Right lobe of liver (tissue), 6 donors: ENCODE data around the gene SGTA. TPM values are rescaled to one million over a fixed set of nuclear protein-coding genes. Genes with fewer than 3 reads are reported as not detected.

Experiments used
- ATAC-seq, 4 donors: fragments of 200-7000 bp; cut with Tn5 transposase; one replicate each; pipeline ENCODE4 v1.9.1; 2020; ENCODE audit warnings: mild to moderate bottlenecking in 4 of 4, moderate library complexity in 4 of 4
- DNase-seq, 3 donors: peaks; one replicate each; pipeline ENCODE4 v3.0.0-alpha.2; 2020
- H3K27ac ChIP-seq, 3 donors: fragments of 200-600 bp; one replicate each; pipeline ENCODE4 v1.8.0; 2022
- H3K27me3 ChIP-seq, 2 donors: fragments of 200-600 bp; one replicate each; pipeline ENCODE4 v1.8.0; 2022
- H3K36me3 ChIP-seq, 4 donors: fragments of 200-600 bp; sonication (generic) in 1 of 4; one replicate each; pipeline versions ENCODE4 v1.5.1 to v1.8.0; 2017 to 2022; ENCODE audit warnings: control low read depth in 1 of 4
- H3K4me1 ChIP-seq, 4 donors: fragments of 200-600 bp; sonication (generic) in 1 of 4; one replicate each; pipeline versions ENCODE4 v1.5.1 to v1.8.0; 2017 to 2022; ENCODE audit warnings: control low read depth in 1 of 4
- H3K4me3 ChIP-seq, 3 donors: fragments of 200-600 bp; one replicate each; pipeline ENCODE4 v1.8.0; 2022
- H3K9me3 ChIP-seq, 4 donors: fragments of 200-600 bp; sonication (generic) in 1 of 4; one replicate each; pipeline versions ENCODE4 v1.5.1 to v1.8.0; 2017 to 2022; ENCODE audit warnings: control low read depth in 1 of 4
- CTCF ChIP-seq, 4 donors: fragments of 200-600 bp in 3 of 4; fragments of 450-650 bp in 1 of 4; IDR thresholded peaks; one replicate each; pipeline versions ENCODE4 v1.5.1 to v1.8.0; 2016 to 2022; ENCODE audit warnings: antibody characterized with exemption in 4 of 4, mild to moderate bottlenecking in 2 of 4
- POLR2A ChIP-seq: fragments of 450-650 bp; IDR thresholded peaks from one replicate; pipeline ENCODE4 v1.6.1; 2017; ENCODE audit warnings: antibody characterized with exemption, mild to moderate bottlenecking
- WGBS: methylation state at CpG from one replicate; pipeline ENCODE4 v1.1.6; 2018; ENCODE audit warnings: low coverage, low lambda C conversion rate; ENCODE audit not compliant: insufficient coverage; ENCODE audit errors: missing lambda C conversion rate; 5-methylcytosine and 5-hydroxymethylcytosine counted together
- intact Hi-C, 2 donors: fragments of 100-400 bp; cut with DNase I; formaldehyde crosslinking; loops; one replicate each; pipeline versions ENCODE4 v1.11.2 to v1.14.1; 2022
- total RNA-seq, 6 experiments: library from RNA; depleted of rRNA in 2 of 6; stranded (reverse); fragments of >200 nt in 2 of 6; fragmentation: NEBNext Ultra II Directional in 3 of 6; extraction: Animal tissue kit (Norgen Biotek cat#: 25700) in 3 of 6; gene quantifications; one replicate each; pipeline versions ENCODE4 v1.1.0 to v1.2.4, GENCODE V29; 2016 to 2023
- donor health status: DM: no; HTN: yes; CAD: no.
- donor health status: DM: no; HTN: no; CAD: no.
- donor health status: DM: no; HTN: no; CAD: no.
- donor health status: DM: no; HTN: yes; CAD: no.
- donor health status: DM: no; HTN: yes; CAD: no.

The SGTA gene
- total RNA-seq, 6 experiments from 2014 or later = 21.5 to 41.7 (median 23.7) TPM

- ATAC-seq (no peak), DNase-seq (no peak)
- Histone ChIP-seq H3K4me3 (no peak overlapping the region), H3K27me3 (no peaks in the 10 kb centered on the region), H3K4me1 (no peaks in the 10 kb centered on the region), H3K9me3 (no peaks in the 10 kb centered on the region), H3K36me3 (peaks cover 0 to 29% (median 1%) of the 10 kb centered on the region in 4 donors), H3K27ac (no peak overlapping the region)
- TF ChIP-seq POLR2A (no peak), CTCF (IDR thresholded peaks at IDR 0.05) (no peak)
- intact Hi-C loops = no loop called here
- WGBS = 85% methylated on average over 10 of the region's 27 CpGs
Observed at GRCh38 chr19:2804156-2805004, 21.3 kb upstream of the SGTA start.

GRCh38 chr19:2803486-2804155, 20.5 kb upstream of the SGTA start:
- no peak overlapping the region for H3K4me3 ChIP-seq
- no peak overlapping the region for H3K27ac ChIP-seq
- 95% methylated on average over 20 of the region's 29 CpGs for WGBS
- TF ChIP-seq POLR2A (no peak), CTCF (IDR thresholded peaks at IDR 0.05) (no peak)
- H3K36me3 ChIP-seq = peaks cover 0 to 22% (median 0%) of the 10 kb centered on the region in 4 donors
- no peaks in the 10 kb centered on the region for H3K9me3 ChIP-seq
- DNase-seq (no peak), ATAC-seq (no peak)
- H3K4me1 ChIP-seq = peaks cover 0 to under 1% (median 0%) of the 10 kb centered on the region in 4 donors
- H3K27me3 ChIP-seq = no peaks in the 10 kb centered on the region
- intact Hi-C loops = no loop called here

GRCh38 chr19:2802826-2803225, 19.8 kb upstream of the SGTA start:
- H3K36me3 ChIP-seq = peaks cover 0 to 14% (median 0%) of the 10 kb centered on the region in 4 donors
- 95% methylated on average over 14 of the region's 17 CpGs for WGBS
- TF ChIP-seq POLR2A (no peak), CTCF (IDR thresholded peaks at IDR 0.05) (no peak)
- H3K27ac ChIP-seq = no peak overlapping the region
- no peak overlapping the region for H3K4me3 ChIP-seq
- intact Hi-C loops = no loop called here
- peaks cover 0 to 9% (median 0%) of the 10 kb centered on the region in 4 donors for H3K4me1 ChIP-seq
- no peaks in the 10 kb centered on the region for H3K27me3 ChIP-seq
- DNase-seq (no peak), ATAC-seq (no peak)
- no peaks in the 10 kb centered on the region for H3K9me3 ChIP-seq

GRCh38 chr19:2800506-2800905, 17.4 kb upstream of the SGTA start:
- peaks cover 0 to 10% (median 0%) of the 10 kb centered on the region in 4 donors for H3K4me1 ChIP-seq
- H3K9me3 ChIP-seq = no peaks in the 10 kb centered on the region
- intact Hi-C loops = no loop called here
- peaks cover 0 to 17% (median under 1%) of the 10 kb centered on the region in 4 donors for H3K36me3 ChIP-seq
- ATAC-seq (no peak), DNase-seq (no peak)
- H3K4me3 ChIP-seq = no peak overlapping the region
- H3K27me3 ChIP-seq = no peaks in the 10 kb centered on the region
- TF ChIP-seq POLR2A (no peak), CTCF (IDR thresholded peaks at IDR 0.05) (no peak)
- H3K27ac ChIP-seq = no peak overlapping the region
- WGBS = 96% methylated on average over 19 of the region's 22 CpGs
